NCI-H510A treated with DMSO at 0.1 percent for 48 hours (cell line): ENCODE data around the gene LUZP2.

Source experiments
- DNase-seq: peaks from one replicate; lab custom pipeline; 2025; lab: John Stamatoyannopoulos, UW

LUZP2 gene

GRCh38 chr11:24716403-24716802 is 219.6 kb downstream of the LUZP2 start:
- no peak for DNase-seq

- DNase-seq: no peak
Measured at GRCh38 chr11:24723231-24723630, 226.4 kb downstream of the LUZP2 start.

- no peak for DNase-seq
Measured at GRCh38 chr11:24731554-24731953, 234.7 kb downstream of the LUZP2 start.

- DNase-seq: no peak
Measured at GRCh38 chr11:24734742-24735237, 237.9 kb downstream of the LUZP2 start.

- DNase-seq: no peak
Measured at GRCh38 chr11:24738972-24739371, 242.1 kb downstream of the LUZP2 start.

- DNase-seq: no peak
Measured at GRCh38 chr11:24739637-24740036, 242.8 kb downstream of the LUZP2 start.

- DNase-seq: no peak
Measured at GRCh38 chr11:24747275-24748251, 250.7 kb downstream of the LUZP2 start.

- DNase-seq: no peak
Measured at GRCh38 chr11:24748261-24748660, 251.4 kb downstream of the LUZP2 start.

GRCh38 chr11:24754406-24754805 is 257.6 kb downstream of the LUZP2 start:
- DNase-seq: no peak

- no peak for DNase-seq
Measured at GRCh38 chr11:24755260-24755839, 258.5 kb downstream of the LUZP2 start.

GRCh38 chr11:24759742-24760141 is 262.9 kb downstream of the LUZP2 start:
- DNase-seq: no peak

GRCh38 chr11:24760681-24761080 is 263.8 kb downstream of the LUZP2 start:
- DNase-seq: no peak

GRCh38 chr11:24762076-24762475 is 265.2 kb downstream of the LUZP2 start:
- no peak for DNase-seq

GRCh38 chr11:24767411-24767810 is 270.6 kb downstream of the LUZP2 start:
- no peak for DNase-seq

- no peak for DNase-seq
Measured at GRCh38 chr11:24773322-24773721, 276.5 kb downstream of the LUZP2 start.

- DNase-seq: no peak
Measured at GRCh38 chr11:24779791-24780190, 282.9 kb downstream of the LUZP2 start.

GRCh38 chr11:24781288-24781687 is 284.4 kb downstream of the LUZP2 start:
- DNase-seq: no peak

GRCh38 chr11:24793479-24793878 is 296.6 kb downstream of the LUZP2 start:
- DNase-seq: no peak

GRCh38 chr11:24794064-24794463 is 297.2 kb downstream of the LUZP2 start:
- DNase-seq: no peak

GRCh38 chr11:24805671-24806070 is 308.8 kb downstream of the LUZP2 start:
- DNase-seq: no peak

GRCh38 chr11:24808173-24808572 is 311.3 kb downstream of the LUZP2 start:
- no peak for DNase-seq

GRCh38 chr11:24819006-24819405 is 322.2 kb downstream of the LUZP2 start:
- DNase-seq: no peak

GRCh38 chr11:24819863-24820434 is 323.1 kb downstream of the LUZP2 start:
- DNase-seq: no peak
